NT2/D1 (cell line): ENCODE data around the gene MEOX2.

ENCODE experiments used
- DNase-seq: peaks from one replicate; pipeline ENCODE4 v3.0.0-alpha.2; 2011; ENCODE audit warnings: low read depth, low spot score
- H3K27me3 ChIP-seq: 2 replicates; pipeline ENCODE4 v1.6.0; 2011; ENCODE audit warnings: mild to moderate bottlenecking; ENCODE audit not compliant: insufficient read length, insufficient read depth
- H3K36me3 ChIP-seq: 2 replicates; pipeline ENCODE4 v1.6.1; 2011; ENCODE audit warnings: mild to moderate bottlenecking, low read length, mixed read lengths; ENCODE audit not compliant: insufficient read depth, insufficient read length
- H3K4me1 ChIP-seq: 2 replicates; pipeline ENCODE4 v1.5.1; 2011; ENCODE audit not compliant: insufficient read depth, insufficient read length
- H3K4me3 ChIP-seq: 2 replicates; pipeline ENCODE4 v1.5.1; 2011; ENCODE audit warnings: low read depth; ENCODE audit not compliant: insufficient read length
- H3K9ac ChIP-seq: 2 replicates; pipeline ENCODE4 v1.6.0; 2011; ENCODE audit warnings: low read depth; ENCODE audit not compliant: insufficient read length
- H3K9me3 ChIP-seq: 2 replicates; pipeline ENCODE4 v1.5.1; 2011; ENCODE audit warnings: mild to moderate bottlenecking, low read length; ENCODE audit not compliant: insufficient read depth
- SUZ12 ChIP-seq: IDR thresholded peaks from 2 replicates; pipeline ENCODE4 v1.6.1; 2011; ENCODE audit not compliant: insufficient read length, insufficient read depth; ENCODE audit errors: extremely low read depth
- YY1 ChIP-seq: IDR thresholded peaks from 2 replicates; pipeline ENCODE4 v1.6.1; 2011; ENCODE audit not compliant: insufficient read length, insufficient read depth
- ZNF274 ChIP-seq: IDR thresholded peaks from 2 replicates; pipeline ENCODE4 v1.6.1; 2011; ENCODE audit warnings: mild to moderate bottlenecking, low read depth, low read length

Gene MEOX2

DNA sequence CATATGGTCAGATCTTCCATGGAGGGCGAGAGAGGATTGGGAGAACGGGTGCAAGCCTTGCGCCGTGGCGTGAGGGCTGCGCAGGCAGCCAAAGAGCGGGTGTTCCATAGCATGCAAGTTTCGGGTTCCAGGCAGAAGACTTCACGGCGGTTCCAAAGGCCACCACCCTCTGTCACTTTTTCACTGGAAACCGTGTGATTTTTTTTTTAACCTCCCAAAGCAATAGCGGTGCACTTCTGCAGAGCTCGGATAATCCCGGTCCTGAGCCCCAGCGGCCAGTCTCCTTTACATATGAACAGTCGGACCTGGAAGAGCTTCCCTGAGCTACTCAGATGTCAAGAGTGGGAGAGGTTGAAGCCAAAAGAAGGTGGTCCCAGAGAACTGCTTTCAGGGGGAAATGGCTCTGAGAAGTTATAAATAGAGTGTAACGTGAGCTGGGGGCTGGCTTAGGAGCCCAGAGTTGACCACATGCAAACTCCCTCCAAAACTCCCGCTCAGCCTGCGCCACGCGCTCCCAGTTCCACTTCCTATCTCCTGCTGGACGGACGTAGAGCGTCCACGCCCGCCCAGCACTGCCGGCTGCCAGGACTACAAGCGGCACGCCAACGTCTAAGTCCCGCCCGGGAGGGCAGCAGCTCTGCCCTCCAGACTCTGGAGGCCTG lies at the start of gene MEOX2:
Gene MEOX2, minus strand, starts transcription at position 389 of the 662 bp plus-strand sequence. Its CDS starts 281 bp downstream, at position 108.
- DNase-seq: no peak
- Histone ChIP-seq H3K4me1 (no peaks in the 10 kb centered on the region), H3K9me3 (no peaks in the 10 kb centered on the region), H3K36me3 (no peaks in the 10 kb centered on the region), H3K27me3 (peaks cover 63% of the 10 kb centered on the region), H3K9ac (peak within 1 kb of the TSS; percentile 53), H3K4me3 (peak within 1 kb of the TSS; percentile 46)
- no peak for TF ChIP-seq SUZ12
- no peak for TF ChIP-seq ZNF274
- TF ChIP-seq YY1: no peak

DNA sequence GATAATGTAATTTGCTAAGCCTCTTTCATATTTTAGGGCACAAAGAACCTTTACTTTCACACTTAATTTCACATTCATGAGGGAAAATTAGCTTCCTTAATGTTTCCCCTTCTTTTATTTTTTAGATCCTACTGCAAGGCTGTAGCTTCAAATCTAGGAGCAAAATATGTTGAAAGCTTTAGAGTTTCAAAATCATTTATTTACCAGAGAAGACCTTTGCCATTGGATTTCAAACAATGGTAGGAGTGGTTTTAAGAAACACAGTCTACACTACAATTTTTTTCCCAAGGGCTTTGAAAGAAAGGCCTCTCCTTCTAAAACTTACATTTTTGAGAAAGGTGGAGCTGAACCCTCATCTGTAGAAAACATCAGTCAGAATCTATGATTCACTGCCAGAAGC lies 43.3 kb upstream of the MEOX2 start:
- Histone ChIP-seq H3K27me3 (no peaks in the 10 kb centered on the region), H3K9me3 (no peaks in the 10 kb centered on the region), H3K4me3 (no peak overlapping the region), H3K9ac (no peak overlapping the region), H3K36me3 (no peaks in the 10 kb centered on the region), H3K4me1 (no peaks in the 10 kb centered on the region)
- no peak for DNase-seq
- TF ChIP-seq SUZ12 (no peak), YY1 (no peak), ZNF274 (no peak)

DNA sequence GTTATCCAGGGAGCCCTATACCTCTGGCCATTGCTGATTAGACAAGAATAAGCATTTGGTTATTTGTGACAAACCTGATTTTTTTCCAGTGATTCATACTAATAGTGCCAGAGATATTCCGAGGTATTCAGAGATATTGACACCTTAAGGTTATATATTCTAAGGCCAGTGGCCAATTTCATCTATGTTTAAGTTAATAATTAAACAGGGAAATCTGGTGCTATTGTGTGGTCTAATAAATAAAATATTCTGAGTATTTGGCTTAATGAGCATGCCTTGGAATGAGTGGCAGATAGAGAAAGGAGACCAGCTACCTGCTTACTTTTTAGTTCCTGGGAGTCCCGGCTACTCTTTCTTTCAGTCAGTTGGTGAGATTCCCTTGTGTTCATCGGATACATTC lies 38.6 kb upstream of the MEOX2 start:
- no peak for DNase-seq
- no peaks in the 10 kb centered on the region for H3K9me3 ChIP-seq
- no peaks in the 10 kb centered on the region for H3K4me1 ChIP-seq
- H3K36me3 ChIP-seq: no peaks in the 10 kb centered on the region
- no peak overlapping the region for H3K4me3 ChIP-seq
- no peaks in the 10 kb centered on the region for H3K27me3 ChIP-seq
- H3K9ac ChIP-seq: no peak overlapping the region
- TF ChIP-seq SUZ12 (no peak), YY1 (no peak), ZNF274 (no peak)

DNA sequence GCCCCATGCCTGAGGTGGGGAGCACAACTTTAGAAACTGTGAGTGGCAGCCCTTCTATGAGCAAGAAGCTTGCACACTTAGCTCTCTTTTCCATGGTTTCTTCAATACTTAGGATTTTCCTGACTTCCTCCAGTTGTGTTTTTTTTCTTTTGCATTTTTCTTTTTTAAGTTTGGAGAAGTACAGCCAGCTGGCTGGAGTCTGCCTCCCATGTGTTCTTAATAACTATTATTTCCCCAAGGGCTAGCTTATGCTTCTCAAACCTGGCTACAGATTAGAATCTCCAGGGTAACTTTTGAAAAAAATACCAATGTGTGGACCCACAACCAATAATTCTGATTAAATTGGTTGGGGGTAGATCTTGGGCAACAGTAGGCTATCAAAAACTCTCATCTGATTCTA lies 37.4 kb upstream of the MEOX2 start:
- Histone ChIP-seq H3K9ac (no peak overlapping the region), H3K4me3 (no peak overlapping the region), H3K4me1 (no peaks in the 10 kb centered on the region), H3K27me3 (no peaks in the 10 kb centered on the region), H3K36me3 (no peaks in the 10 kb centered on the region), H3K9me3 (no peaks in the 10 kb centered on the region)
- TF ChIP-seq ZNF274: no peak
- TF ChIP-seq SUZ12: no peak
- no peak for TF ChIP-seq YY1
- DNase-seq: no peak

DNA sequence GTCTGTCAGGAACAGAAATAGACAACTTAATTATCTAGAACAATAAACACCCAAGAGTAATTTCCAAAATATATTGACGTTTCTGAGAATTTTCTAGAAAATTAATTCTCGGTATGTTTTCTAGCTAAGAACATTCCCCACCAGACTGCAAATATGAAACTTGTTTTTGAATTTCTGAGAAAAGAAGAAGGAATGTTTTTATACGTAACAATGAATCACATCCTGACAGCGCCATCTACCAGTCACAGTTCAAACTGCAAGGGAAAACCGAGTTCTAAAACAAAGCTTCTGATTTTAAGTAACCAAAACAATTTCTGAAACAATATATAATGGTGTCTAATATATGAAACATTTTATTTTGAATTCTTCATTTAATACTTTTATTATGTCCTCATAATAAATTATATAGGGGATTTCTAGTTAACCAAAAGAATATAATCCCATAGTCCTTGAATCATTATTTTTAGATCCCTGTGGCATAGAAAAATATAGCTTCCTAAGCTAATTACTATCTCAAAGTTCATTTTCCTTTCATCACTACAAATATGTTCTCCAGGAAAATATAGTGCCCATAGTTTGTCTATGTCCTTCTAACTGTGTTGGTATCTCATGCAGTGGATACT lies 34.5 kb upstream of the MEOX2 start:
- Histone ChIP-seq H3K36me3 (no peaks in the 10 kb centered on the region), H3K9ac (no peak overlapping the region), H3K4me1 (no peaks in the 10 kb centered on the region), H3K27me3 (no peaks in the 10 kb centered on the region), H3K4me3 (no peak overlapping the region), H3K9me3 (no peaks in the 10 kb centered on the region)
- TF ChIP-seq YY1: no peak
- TF ChIP-seq SUZ12: no peak
- TF ChIP-seq ZNF274: no peak
- peak; percentile 38 for DNase-seq

DNA sequence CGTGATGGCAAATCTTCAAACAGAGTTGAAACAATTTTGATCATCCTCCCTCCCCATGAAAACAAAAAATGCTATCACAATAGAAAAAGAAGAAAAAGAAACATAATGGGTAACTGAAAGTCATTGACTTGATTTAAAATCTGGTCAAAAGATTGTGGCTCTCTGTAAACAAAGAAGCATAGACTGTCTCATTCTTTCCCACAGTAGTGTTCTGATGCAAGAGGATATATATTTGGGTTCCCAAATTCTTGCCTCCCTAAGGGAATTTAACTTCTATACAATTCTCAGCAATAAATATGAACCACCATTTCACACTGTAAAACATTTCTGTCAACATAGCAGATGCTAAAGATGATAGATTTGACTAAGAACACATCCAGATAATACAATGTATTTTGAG lies 32.8 kb upstream of the MEOX2 start:
- H3K9ac ChIP-seq: no peak overlapping the region
- H3K9me3 ChIP-seq: no peaks in the 10 kb centered on the region
- no peak for DNase-seq
- no peak overlapping the region for H3K4me3 ChIP-seq
- H3K27me3 ChIP-seq: no peaks in the 10 kb centered on the region
- no peak for TF ChIP-seq YY1
- TF ChIP-seq SUZ12: no peak
- TF ChIP-seq ZNF274: no peak
- H3K4me1 ChIP-seq: no peaks in the 10 kb centered on the region
- H3K36me3 ChIP-seq: no peaks in the 10 kb centered on the region

DNA sequence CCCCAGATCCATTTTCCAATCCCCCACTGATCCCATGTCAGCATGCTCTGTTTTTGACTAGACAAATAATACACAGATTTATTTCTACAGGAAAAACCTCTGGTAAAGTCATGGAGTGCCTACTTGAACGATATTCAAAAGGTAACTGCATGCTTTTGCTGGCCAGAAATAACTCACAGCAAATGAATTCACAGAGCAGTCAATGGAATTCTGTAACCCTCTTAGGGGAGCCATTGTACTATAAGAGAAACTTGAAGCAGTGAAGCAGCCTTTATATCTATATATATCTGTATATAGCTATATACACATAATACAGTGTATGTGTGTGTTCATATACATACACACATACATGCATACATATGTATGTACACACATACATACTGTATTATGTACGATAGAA lies 29.0 kb upstream of the MEOX2 start:
- TF ChIP-seq YY1: no peak
- TF ChIP-seq SUZ12: no peak
- no peak for TF ChIP-seq ZNF274
- Histone ChIP-seq H3K4me3 (no peak overlapping the region), H3K27me3 (no peaks in the 10 kb centered on the region), H3K9ac (no peak overlapping the region), H3K4me1 (no peaks in the 10 kb centered on the region), H3K36me3 (no peaks in the 10 kb centered on the region), H3K9me3 (no peaks in the 10 kb centered on the region)
- DNase-seq: no peak
